SK-N-SH (cell line): ENCODE data around the gene EFCAB6. TPM values are rescaled to one million over a fixed set of nuclear protein-coding genes. Genes with fewer than 3 reads are reported as not detected.

Experiments used
- CTCF ChIA-PET: fragments of 300-600, 350-600 bp; formaldehyde crosslinking; extraction: SDS; loops from one replicate; lab custom pipeline; 2021; lab: Yijun Ruan, JAX
- POLR2A ChIA-PET: fragments of 350-600 bp; sonication (Branson Sonifier 250); formaldehyde crosslinking; extraction: SDS; loops from one replicate; lab custom pipeline; 2020; ENCODE audit warnings: antibody characterized with exemption, inconsistent platforms; lab: Yijun Ruan, JAX
- DNase-seq: peaks from one replicate; pipeline ENCODE4 v3.0.0; 2012
- H2AFZ ChIP-seq: fragments of 200-600 bp; sonication (generic); 2 replicates; pipeline ENCODE4 v1.8.1; 2016; ENCODE audit warnings: antibody characterized with exemption, mild to moderate bottlenecking, low read depth
- H3F3A ChIP-seq: fragments of 200-600 bp; sonication (generic); replicated peaks from 2 replicates; pipeline ENCODE3; 2016; ENCODE audit warnings: antibody characterized with exemption, mild to moderate bottlenecking; ENCODE audit not compliant: insufficient read depth
- H3K27ac ChIP-seq, 2 experiments: fragments of 200-500 bp in 1 of 2; fragments of 200-600 bp in 1 of 2; sonication (Bioruptor generic) in 1 of 2; sonication (generic), shearing (Covaris generic) in 1 of 2; 2 replicates each; pipeline versions ENCODE4 v1.5.1 to v1.6.1; 2014 to 2016; ENCODE audit warnings: low read depth in 2 of 2, inconsistent platforms in 1 of 2, low read length in 1 of 2, mild to moderate bottlenecking in 1 of 2, mixed read lengths in 1 of 2
- H3K27me3 ChIP-seq: fragments of 200-600 bp; sonication (generic), shearing (Covaris generic); 2 replicates; pipeline ENCODE4 v1.6.1; 2016; ENCODE audit warnings: mixed run types; ENCODE audit not compliant: insufficient read depth
- H3K36me3 ChIP-seq, 2 experiments: fragments of 200-500 bp in 1 of 2; fragments of 200-600 bp in 1 of 2; sonication (Bioruptor generic) in 1 of 2; sonication (generic) in 1 of 2; replicated peaks in 1 of 2; 2 replicates each; pipeline versions ENCODE3 to v1.5.1; 2014 to 2016; ENCODE audit warnings: low read length in 1 of 2, mild to moderate bottlenecking in 1 of 2; ENCODE audit not compliant: insufficient read depth in 2 of 2, control insufficient read depth in 1 of 2
- H3K4me1 ChIP-seq, 2 experiments: fragments of 200-500 bp in 1 of 2; fragments of 200-600 bp in 1 of 2; sonication (Bioruptor generic) in 1 of 2; sonication (generic), shearing (Covaris generic) in 1 of 2; 2 replicates each; pipeline versions ENCODE4 v1.5.1 to v1.6.1; 2014 to 2016; ENCODE audit warnings: low read depth in 1 of 2, low read length in 1 of 2, mixed run types in 1 of 2; ENCODE audit not compliant: insufficient read depth in 2 of 2, control insufficient read depth in 1 of 2
- H3K4me2 ChIP-seq: fragments of 200-600 bp; sonication (generic), shearing (Covaris generic); 2 replicates; pipeline ENCODE4 v1.6.1; 2017; ENCODE audit warnings: mixed run types
- H3K4me3 ChIP-seq, 2 experiments: fragments of 200-500 bp in 1 of 2; fragments of 200-600 bp in 1 of 2; sonication (Bioruptor generic) in 1 of 2; sonication (generic), shearing (Covaris generic) in 1 of 2; 2 replicates each; pipeline versions ENCODE4 v1.5.1 to v1.8.1; 2014 to 2016; ENCODE audit warnings: low read depth in 2 of 2, inconsistent platforms in 1 of 2, low read length in 1 of 2, mild to moderate bottlenecking in 1 of 2, mixed read lengths in 1 of 2, moderate library complexity in 1 of 2
- H3K79me2 ChIP-seq: fragments of 200-600 bp; sonication (generic); 2 replicates; pipeline ENCODE4 v1.8.1; 2017; ENCODE audit warnings: mild to moderate bottlenecking; ENCODE audit not compliant: insufficient read depth
- H3K9ac ChIP-seq: fragments of 200-600 bp; sonication (generic); 2 replicates; pipeline ENCODE4 v1.6.1; 2017; ENCODE audit warnings: mixed run types
- H3K9me2 ChIP-seq: fragments of 200-600 bp; sonication (generic); 2 replicates; pipeline ENCODE4 v1.6.1; 2017; ENCODE audit warnings: mixed run types
- H3K9me3 ChIP-seq: fragments of 200-600 bp; sonication (generic); 2 replicates; pipeline ENCODE4 v1.6.1; 2017; ENCODE audit warnings: mixed run types, mild to moderate bottlenecking, moderate library complexity
- H4K20me1 ChIP-seq: fragments of 200-600 bp; sonication (generic); 2 replicates; pipeline ENCODE4 v1.6.1; 2017; ENCODE audit warnings: mild to moderate bottlenecking, mixed run types; ENCODE audit not compliant: insufficient read depth
- EP300 ChIP-seq, 2 experiments: IDR thresholded peaks; 2 replicates each; pipeline versions ENCODE4 v1.4.0 to v1.6.1; 2012; ENCODE audit warnings: borderline replicate concordance in 1 of 2, low read depth in 1 of 2, low read length in 1 of 2
- EZH2phosphoT487 ChIP-seq: fragments of 200-600 bp; sonication (generic); IDR thresholded peaks from 2 replicates; pipeline ENCODE4 v1.6.1; 2017; ENCODE audit warnings: low read depth, mixed run types, mild to moderate bottlenecking, antibody characterized with exemption, moderate library complexity, borderline replicate concordance
- GATA2 ChIP-seq: sonication (generic); formaldehyde crosslinking; IDR thresholded peaks from 2 replicates; pipeline ENCODE4 v1.5.0; 2020; ENCODE audit warnings: mild to moderate bottlenecking, missing genetic modification reagents
- IRF3 ChIP-seq: fragments of 150-350 bp; IDR thresholded peaks from 2 replicates; pipeline ENCODE4 v1.6.1; 2016; ENCODE audit warnings: mild to moderate bottlenecking, low read depth, low read length
- NRF1 ChIP-seq: IDR thresholded peaks from 2 replicates; pipeline ENCODE4 v1.6.1; 2012; ENCODE audit warnings: low read depth, mild to moderate bottlenecking, low read length
- RAD21 ChIP-seq: IDR thresholded peaks from 2 replicates; pipeline ENCODE4 v1.6.1; 2012; ENCODE audit warnings: mild to moderate bottlenecking, low read length
- REST ChIP-seq: IDR thresholded peaks from 2 replicates; pipeline ENCODE4 v1.6.1; 2012; ENCODE audit warnings: mild to moderate bottlenecking, low read depth, low read length, moderate library complexity
- SMC3 ChIP-seq: IDR thresholded peaks from 2 replicates; pipeline ENCODE4 v1.6.1; 2012; ENCODE audit warnings: low read depth, low read length, improper control_type of control experiment
- TEAD4 ChIP-seq: IDR thresholded peaks from 2 replicates; pipeline ENCODE4 v1.4.0; 2012; ENCODE audit warnings: mild to moderate bottlenecking, borderline replicate concordance; ENCODE audit not compliant: insufficient read depth
- USF2 ChIP-seq: fragments of 150-350 bp; IDR thresholded peaks from 2 replicates; pipeline ENCODE4 v1.6.1; 2017; ENCODE audit warnings: antibody characterized with exemption, low read length, low read depth, borderline replicate concordance
- ZBTB33 ChIP-seq: IDR thresholded peaks from 2 replicates; pipeline ENCODE4 v1.4.0; 2012; ENCODE audit warnings: low read depth, borderline replicate concordance
- WGBS: methylation state at CpG from one replicate; pipeline ENCODE4 v1.1.6; 2017; ENCODE audit warnings: low lambda C conversion rate; 5-methylcytosine and 5-hydroxymethylcytosine counted together
- polyA plus RNA-seq, 3 experiments: library from polyadenylated mRNA; depleted of rRNA; stranded (reverse); fragments of >200 nt; gene quantifications; 2 replicates each; pipeline ENCODE4 v1.2.3, GENCODE V29; 2012

Gene EFCAB6
- polyA plus RNA-seq, 1 of the 3 experiments (the other 2 are of a cell fraction) = 0.46 TPM

DNA sequence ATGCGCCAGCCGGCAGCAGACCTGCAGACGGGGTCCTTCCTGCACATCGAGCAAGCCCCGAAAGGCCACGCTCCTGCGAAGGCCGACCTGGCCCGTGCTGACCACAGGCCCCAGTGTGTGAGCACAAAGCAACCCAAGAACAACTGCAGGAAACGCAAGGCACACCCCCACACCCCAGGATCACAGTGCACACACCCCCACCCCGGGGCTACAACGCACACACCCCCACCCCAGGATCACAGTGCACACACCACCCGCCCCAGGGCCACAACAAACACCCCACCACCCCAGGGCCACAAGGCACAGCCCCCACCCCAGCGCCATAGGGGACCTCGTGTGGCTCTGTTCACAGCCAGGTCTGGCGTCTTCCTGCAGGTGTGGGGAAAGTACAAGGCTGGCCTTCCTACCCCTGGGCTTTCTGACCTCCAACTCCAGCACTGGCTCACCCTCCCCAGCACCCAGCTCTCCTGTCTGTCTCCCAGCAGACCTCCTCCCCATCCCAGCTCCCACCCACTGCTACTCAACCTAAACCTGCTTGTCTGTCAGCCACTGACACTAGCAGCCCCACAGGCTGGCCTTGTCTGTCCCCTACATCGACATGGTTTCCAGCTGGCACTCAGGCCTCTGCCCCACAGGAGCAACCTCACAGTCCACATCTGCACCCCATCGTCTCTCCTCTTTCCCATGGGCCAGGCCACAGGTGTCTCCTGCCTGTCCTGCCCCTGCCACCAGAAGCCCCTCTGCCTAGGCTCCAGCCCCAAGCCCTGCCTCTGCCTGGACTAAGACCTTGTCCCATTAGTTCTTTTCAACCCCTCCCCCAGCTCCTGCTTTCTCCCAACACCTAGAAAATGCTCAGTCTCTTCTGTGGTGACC lies 20.5 kb upstream of the EFCAB6 start:
- H3K27me3 ChIP-seq = no peaks in the 10 kb centered on the region
- CTCF ChIA-PET = interaction anchor here (1.5 kb wide), 1 partner anchor 16 kb away, joined by 3 read pairs; no protein-coding TSS in a partner anchor
- H3K4me1 ChIP-seq = peaks cover 0 to 25% of the 10 kb centered on the region in 2 experiments; a peak in 2 of 4 replicates
- no peak overlapping the region for H3K9ac ChIP-seq
- no peaks in the 10 kb centered on the region for H3K9me3 ChIP-seq
- no peaks in the 10 kb centered on the region for H3K79me2 ChIP-seq
- H3K4me3 ChIP-seq = no peak overlapping the region
- no CpG with 5 or more reads among the region's 18 CpGs for WGBS
- TF ChIP-seq EP300 (IDR thresholded peaks at IDR 0.05; ENCODE audit: borderline replicate concordance in 1 of 2, low read depth in 1 of 2, low read length in 1 of 2) (no peak), USF2 (no peak), NRF1 (no peak), EZH2phosphoT487 (no peak), RAD21 (no peak), REST (no peak), IRF3 (no peak), ZBTB33 (no peak), GATA2 (CRISPR knock-in tag) (no peak), SMC3 (no peak), TEAD4 (no peak)
- no peaks in the 10 kb centered on the region for H3F3A ChIP-seq
- no peak overlapping the region for H3K27ac ChIP-seq
- no peak for DNase-seq
- no peak overlapping the region for H3K4me2 ChIP-seq
- no peaks in the 10 kb centered on the region for H4K20me1 ChIP-seq
- H3K36me3 ChIP-seq = no peaks in the 10 kb centered on the region
- POLR2A ChIA-PET = no interaction called here
- no peak overlapping the region for H2AFZ ChIP-seq
- H3K9me2 ChIP-seq = no peaks in the 10 kb centered on the region
